Activated CD8-positive, alpha-beta memory T cell treated with anti-CD3 and anti-CD28 coated beads for 24 hours (primary cell): ENCODE results near the gene VAV2.
"Not testable (repeated sequence)": the region's sequence is repeated elsewhere in the genome, so short reads cannot be mapped to it uniquely, and the experiment has no call there.

ENCODE experiments used
- DNase-seq: peaks from one replicate; pipeline ENCODE4 v3.0.0-alpha.2; 2020

VAV2 gene

GRCh38 chr9:133760713-133761290, 231.3 kb downstream of the VAV2 start:
- DNase-seq: no peak

DNA sequence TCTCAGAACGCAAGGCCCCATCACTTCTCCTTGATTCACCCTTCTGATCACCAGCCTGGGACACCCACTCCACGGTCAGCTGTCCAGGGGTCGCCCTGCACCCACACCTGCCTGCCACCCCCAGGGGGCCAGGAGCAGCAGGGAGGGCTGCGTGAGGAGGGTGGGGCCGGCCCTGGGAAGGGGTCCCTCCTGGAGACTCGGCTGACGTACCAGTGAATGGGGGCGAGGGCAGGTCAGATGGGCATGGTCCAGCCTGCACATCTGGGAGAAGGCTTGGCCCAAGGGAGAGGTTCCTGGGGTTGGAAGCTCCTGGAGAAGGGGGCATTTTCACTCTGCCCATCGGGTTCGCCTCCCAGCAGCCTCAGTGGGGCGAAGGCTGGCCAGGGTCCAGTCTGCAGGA, 232.2 kb downstream of the VAV2 start:
- DNase-seq: peak; percentile 21

DNA sequence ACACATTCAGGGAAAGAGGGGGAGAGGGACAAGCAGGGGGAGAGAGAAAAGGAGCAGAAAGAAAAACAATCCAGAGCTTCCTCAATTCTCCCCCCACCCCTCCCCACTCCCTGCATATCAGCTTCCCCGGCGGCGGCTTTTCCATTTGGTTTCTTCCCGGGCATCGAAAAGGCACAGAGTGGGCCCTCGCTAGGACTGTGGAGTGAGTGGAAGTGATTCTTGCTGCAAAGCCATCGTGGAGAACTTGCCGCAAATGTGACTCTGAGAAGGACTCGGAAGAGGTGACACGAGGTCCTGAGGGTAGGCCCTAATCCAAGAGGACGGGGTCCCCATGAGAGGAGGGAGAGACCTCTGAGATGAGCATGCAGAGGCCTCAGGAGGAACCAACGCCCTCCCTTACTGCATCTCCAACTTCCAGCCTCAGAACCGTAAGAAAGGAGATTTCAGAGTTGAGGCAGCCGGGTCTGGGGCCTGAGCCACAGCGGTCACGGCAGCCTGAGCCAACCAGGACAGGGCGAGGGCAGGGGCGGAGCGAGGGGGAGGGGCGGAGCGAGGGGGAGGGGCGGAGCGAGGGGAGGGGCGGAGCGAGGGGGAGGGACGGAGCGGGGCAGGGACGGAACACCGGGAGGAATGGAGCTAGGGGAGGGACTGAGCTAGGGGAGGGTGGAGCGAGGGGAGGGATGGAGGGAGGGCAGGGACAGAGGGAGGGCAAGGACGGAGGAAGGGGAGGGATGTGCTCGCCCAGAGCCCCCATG, 232.8 kb downstream of the VAV2 start:
- peak; percentile 42 for DNase-seq

DNA sequence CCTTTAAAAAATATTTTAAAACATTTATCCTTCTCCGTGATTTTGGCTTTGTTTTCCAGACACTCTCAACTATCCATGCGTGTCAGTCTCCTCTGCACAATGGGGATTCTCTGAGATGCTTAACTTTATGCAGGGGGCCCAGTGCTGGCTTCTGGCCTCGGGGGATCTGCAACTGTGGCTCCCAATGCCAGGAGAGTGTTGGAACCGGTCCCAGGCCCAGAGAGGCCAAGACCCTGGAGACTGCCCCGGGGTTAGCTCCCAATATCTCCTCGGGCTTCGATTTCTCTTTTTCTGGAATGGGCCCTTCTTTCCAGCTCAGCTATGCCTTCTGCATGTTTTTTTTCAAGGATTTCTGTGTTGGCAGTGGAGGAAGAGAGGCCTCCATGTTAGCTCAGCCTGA, 233.9 kb downstream of the VAV2 start:
- peak; percentile 9 for DNase-seq

GRCh38 chr9:133754688-133755227, 237.4 kb downstream of the VAV2 start:
- DNase-seq: peak; percentile 24

GRCh38 chr9:133754187-133754586, 237.9 kb downstream of the VAV2 start:
- DNase-seq: peak; percentile 26

DNA sequence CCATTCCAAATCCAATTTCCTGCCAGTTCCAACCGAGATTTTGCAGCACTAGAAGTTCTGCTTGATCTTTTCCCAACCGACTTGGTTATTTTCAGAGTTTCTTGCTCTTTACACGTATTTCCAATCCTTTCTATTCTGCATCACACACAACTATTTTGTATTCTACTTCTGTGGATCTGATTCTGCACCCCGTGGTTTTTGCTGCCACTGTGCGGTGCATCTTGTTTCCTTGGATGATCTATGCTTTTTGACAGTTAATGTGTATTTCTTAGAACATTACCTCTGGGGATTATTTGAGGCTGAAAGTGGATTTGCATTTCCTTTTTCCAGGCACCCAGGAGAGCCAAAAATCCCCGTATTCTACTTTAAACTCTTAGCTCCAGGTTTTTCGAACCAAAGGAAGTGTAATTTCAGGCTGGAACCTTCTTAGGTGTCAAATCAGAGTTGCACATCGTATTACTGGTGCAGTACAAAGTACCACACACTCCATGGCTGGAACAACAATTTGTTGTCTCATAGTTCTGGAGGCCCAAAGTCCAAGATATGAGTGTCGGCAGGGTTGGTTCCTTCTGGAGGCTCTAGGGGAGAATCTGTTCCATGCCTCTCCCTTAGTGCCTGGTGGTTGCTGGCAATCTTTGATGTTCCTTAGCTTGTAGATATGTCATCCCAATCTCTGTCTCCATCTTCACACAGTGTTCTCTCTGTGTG, 239.2 kb downstream of the VAV2 start:
- no peak for DNase-seq

GRCh38 chr9:133750982-133751649, 241.0 kb downstream of the VAV2 start:
- no peak for DNase-seq

GRCh38 chr9:133747309-133747708, 244.8 kb downstream of the VAV2 start:
- no peak for DNase-seq

DNA sequence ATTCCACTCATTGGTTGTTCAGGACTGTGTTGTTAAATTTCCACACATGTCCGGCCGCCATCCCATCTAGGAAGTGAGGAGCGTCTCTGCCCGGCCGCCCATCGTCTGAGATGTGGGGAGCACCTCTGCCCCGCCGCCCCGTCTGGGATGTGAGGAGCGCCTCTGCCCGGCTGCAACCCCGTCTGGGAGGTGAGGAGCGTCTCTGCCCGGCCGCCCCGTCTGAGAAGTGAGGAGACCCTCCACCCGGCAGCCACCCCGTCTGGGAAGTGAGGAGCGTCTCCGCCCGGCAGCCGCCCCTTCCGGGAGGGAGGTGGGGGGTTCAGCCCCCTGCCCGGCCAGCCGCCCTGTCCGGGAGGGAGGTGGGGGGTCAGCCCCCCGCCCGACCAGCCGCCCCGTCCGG, 247.6 kb downstream of the VAV2 start:
- DNase-seq: not testable (repeated sequence)

DNA sequence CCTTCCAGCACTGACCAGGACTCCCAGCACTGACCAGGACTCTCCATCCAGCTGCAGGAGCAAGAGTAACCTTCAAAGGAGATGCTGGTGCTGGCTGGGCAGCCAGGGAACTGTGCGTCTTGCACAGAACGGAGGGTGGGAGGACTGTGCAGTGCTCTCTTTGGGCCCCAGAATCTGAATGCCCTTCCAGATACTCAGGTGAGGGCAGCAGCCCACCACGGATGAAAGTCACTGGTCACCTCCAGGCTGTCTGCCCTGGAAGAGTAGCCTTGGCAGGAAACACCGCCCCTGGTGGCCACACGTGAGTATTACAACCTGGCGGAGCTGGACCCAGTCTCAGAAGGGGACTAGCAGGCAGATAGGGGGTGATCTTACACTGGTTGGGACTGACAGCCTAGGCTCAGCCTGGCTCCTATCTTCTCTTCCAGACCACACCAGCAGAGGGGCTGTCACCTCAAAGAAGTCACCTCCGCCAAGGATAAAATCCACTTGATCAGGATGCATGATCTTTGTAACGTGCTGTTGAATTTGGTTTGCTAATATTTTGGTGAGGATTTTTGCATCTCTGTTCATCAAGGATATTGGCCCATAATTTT, 249.2 kb downstream of the VAV2 start:
- peak; percentile 91 for DNase-seq

DNA sequence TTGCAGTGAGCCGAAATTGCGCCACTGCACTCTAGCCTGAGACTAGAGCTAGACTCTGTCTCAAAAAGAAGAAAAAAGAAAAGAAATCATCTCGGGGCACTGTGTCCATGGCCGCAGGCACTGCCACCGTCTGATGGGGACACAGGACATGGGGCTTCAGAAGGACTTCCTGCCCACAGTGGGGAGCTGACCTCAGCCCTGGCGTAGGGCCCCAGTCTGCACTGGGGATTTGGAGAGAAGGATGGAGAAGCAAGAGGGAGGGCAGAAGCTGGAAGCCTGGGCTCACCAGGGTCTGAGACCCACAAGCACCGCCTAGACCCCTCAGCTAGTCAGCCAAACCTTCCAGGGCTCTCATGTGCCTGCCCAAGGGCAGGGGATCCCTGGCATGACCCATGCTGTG, 249.9 kb downstream of the VAV2 start:
- DNase-seq: no peak

GRCh38 chr9:133741716-133742115, 250.4 kb downstream of the VAV2 start:
- DNase-seq: no peak

- DNase-seq: no peak
Observed at GRCh38 chr9:133740911-133741310, 251.2 kb downstream of the VAV2 start.

- no peak for DNase-seq
Observed at GRCh38 chr9:133739408-133740280, 252.5 kb downstream of the VAV2 start.

GRCh38 chr9:133738640-133739225, 253.4 kb downstream of the VAV2 start:
- DNase-seq: no peak

DNA sequence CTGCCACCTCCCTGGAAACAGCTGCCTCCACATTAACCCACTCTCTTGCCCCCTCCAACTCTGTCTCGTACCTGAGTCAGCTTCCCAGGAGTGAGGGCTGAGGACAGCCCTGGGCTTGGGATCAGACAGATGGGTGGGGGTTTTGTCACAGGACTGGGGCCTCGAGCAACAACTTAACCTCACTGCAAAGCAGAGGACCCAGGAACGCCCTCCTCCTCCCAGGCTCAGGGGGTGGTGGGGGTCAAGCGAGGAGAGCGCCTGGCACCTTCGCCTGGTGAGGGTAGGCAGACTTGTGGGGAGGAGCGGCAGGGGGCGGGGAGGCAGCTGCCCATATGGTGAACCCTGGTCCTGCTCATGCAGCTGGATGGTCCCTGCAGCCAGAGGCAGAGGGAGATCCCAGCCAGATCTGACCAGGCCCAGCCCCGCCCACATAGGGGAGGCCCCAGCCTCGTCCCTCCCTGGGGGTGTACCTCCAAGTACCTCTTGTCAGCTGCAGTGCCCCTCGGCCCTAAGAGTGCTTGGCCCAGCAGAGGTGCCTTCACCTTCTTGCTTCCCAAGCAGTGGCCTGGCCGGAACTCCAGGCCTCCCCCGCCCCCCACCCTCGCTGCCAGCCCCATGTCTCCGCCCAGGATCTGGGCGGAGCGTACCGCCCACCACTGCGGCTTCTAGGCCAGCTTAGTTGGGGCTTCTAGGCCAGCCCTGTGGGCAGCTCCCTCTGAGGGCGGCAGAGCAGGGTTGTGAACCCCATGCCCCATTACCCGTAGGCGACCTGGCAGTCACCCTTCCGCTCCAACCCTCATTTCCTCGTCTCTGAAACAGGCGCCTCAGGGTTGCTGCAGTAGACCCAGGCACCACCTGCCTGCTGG, 254.1 kb downstream of the VAV2 start, which contains the start of gene SARDH:
Gene SARDH, minus strand, starts transcription at position 579 of the 866 bp plus-strand sequence. CDS start 4,179 bp downstream, outside the sequence.
- DNase-seq: peak; percentile 82

DNA sequence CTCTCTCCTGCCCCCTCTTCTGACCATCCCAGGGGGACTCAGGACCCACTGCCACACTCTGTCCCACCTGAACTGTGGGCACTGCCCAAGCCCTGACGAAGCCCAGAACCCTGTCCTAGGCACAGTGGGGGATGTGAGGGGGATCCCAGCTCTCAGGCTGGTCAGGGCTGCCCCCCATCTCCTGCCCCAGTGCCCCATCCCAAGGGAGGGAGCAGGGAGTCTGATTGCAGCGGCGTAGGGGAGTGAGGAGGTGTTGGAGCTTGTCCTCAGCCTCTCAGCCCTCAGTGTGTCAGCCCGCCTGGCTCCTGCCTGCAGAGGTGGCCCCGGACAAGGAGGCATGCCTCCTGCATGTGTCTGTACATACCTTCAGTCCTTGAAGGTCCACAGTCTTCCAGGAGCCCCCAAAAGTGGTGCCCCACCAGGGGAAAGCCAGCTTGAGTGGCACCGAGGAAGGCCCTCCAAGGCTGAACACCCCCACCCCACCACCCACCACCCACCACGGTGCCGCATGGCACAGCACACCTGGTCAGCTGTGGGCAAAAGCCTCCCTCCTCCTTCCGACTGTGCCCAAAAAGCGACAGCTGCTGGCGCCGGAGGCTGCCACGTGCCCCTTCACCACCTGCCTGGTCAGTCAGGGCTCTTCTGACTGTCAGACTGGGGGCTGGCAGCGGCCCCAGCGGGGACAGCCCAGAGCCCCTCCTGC, 254.9 kb downstream of the VAV2 start:
- DNase-seq: no peak

DNA sequence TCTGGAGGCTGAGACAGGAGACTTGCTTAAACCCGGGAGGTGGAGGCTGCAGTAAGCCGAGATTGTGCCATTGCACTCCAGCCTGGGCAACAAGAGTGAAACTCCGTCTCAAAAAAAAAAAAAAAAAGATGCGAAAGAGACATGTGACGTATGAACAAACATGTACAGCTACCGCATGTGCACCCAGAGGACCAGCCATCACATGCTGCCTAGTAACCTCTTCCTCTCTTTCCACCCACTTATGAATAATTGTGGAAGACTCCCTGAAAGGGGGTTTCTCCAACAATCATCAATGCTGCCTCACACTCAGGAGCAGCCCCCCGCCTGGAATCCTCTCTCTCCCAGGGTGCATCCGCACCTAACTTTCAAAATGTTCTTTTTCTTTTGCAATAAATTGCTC, 256.2 kb downstream of the VAV2 start:
- DNase-seq: no peak

DNA sequence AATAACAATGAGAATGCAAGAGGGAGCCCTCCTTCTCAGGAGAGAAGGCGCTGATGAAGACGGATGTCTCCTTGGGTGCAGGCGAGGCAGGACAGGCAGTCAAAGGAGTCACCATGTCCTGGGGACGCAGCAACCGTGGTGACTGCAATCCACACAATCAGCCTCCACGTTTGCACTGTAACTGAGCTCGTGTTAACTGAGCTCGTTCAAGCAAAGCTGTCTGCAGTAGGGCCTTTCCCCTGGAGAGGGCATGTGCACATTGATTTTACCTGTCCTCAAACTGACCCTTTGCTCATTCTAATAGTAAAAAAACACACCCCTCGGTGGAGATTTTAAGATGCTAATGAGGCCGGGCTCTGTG, 256.7 kb downstream of the VAV2 start:
- no peak for DNase-seq
